HG03558 (cell line): Measurements from ENCODE around the gene UBR1.
"Not testable (repeated sequence)": the region's sequence is repeated elsewhere in the genome, so short reads cannot be mapped to it uniquely, and the experiment has no call there.

Source experiments
- ATAC-seq: cut with Tn5 transposase; IDR thresholded peaks from one replicate; pipeline ENCODE4 v1.9.1; 2021; ENCODE audit warnings: moderate number of reproducible peaks; ENCODE audit not compliant: unreplicated experiment; ENCODE audit errors: extremely low read depth

UBR1 gene

GRCh38 chr15:43070249-43070648 is 35.6 kb downstream of the UBR1 start:
- ATAC-seq: no peak

GRCh38 chr15:43067717-43068461 is 37.9 kb downstream of the UBR1 start:
- no peak for ATAC-seq

DNA sequence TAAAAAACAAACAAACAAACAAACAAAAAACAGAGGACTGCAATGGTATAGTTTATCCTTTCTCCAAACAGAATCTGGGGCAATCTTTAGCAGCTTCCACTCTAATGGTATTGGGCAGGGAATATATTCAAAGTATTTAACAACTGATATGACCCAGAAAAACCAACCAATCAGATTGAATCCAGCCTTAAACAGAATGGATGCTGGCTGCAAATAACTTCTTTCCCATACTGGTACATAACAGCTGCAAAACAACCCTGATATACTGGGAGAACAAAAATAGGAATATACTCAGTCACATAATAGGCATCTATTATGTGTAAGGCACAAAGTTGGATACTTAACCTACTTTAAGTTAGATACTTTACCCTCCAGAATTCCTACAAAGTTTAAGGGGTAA is 49.1 kb downstream of the UBR1 start:
- no peak for ATAC-seq

GRCh38 chr15:43052860-43053259 is 53.0 kb downstream of the UBR1 start:
- no peak for ATAC-seq

DNA sequence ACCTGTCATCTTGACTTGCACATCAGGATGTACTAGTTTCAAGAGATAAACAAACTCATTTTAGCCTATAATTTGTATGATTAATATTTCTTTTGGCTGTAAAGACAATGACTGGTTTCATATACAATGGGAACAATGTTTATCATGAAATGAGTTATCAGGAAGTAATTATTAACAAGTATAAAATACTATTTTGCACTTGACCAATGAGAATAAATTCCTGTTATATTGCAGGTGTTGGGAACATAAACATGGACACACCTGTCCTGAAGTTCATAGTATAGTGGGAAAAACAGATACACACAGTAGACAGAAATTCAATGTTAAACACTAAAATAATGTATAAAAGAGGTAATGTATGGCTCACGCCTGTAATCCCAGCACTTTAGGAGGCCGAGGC is 56.9 kb downstream of the UBR1 start:
- no peak for ATAC-seq

DNA sequence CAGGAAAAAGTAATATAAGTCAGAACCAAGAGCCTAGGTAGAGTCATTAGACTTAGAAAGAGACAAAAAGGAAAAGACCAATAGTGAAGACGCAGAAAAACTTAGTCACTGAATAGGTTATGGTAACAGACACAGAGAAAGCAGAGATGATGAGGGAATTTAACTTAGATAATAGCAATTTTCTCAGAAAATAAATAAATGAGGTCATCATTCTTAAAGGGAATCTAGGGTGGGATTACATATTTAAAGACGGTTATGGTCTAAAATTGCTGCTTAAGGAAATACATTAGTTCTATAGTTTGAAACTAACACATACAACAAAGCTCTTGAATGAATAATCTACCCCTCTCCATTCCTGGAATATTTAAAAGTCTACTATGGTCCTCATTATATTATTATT is 59.4 kb downstream of the UBR1 start:
- ATAC-seq: no peak

GRCh38 chr15:43042885-43043284 is 63.0 kb downstream of the UBR1 start:
- no peak for ATAC-seq

- ATAC-seq: not testable (repeated sequence)
Measured at GRCh38 chr15:43041085-43041484, 64.8 kb downstream of the UBR1 start.

DNA sequence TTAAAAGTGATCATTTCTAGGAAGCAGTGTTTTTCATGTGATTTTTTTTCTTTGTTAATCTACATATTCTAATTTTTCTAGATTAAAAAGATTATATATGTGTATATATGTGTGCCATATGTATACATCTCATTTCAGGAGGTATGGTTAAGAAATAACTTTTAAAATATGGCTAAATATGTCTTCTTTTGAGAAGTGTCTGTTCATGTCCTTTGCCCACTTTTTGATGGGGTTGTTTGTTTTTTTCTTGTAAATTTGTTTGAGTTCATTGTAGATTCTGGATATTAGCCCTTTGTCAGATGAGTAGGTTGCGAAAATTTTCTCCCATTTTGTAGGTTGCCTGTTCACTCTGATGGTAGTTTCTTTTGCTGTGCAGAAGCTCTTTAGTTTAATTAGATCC is 70.6 kb downstream of the UBR1 start:
- not testable (repeated sequence) for ATAC-seq

GRCh38 chr15:43029476-43029875 is 76.4 kb downstream of the UBR1 start:
- ATAC-seq: no peak

GRCh38 chr15:43025150-43025549 is 80.7 kb downstream of the UBR1 start:
- ATAC-seq: no peak

GRCh38 chr15:43014671-43015070 is 91.2 kb downstream of the UBR1 start:
- ATAC-seq: not testable (repeated sequence)

DNA sequence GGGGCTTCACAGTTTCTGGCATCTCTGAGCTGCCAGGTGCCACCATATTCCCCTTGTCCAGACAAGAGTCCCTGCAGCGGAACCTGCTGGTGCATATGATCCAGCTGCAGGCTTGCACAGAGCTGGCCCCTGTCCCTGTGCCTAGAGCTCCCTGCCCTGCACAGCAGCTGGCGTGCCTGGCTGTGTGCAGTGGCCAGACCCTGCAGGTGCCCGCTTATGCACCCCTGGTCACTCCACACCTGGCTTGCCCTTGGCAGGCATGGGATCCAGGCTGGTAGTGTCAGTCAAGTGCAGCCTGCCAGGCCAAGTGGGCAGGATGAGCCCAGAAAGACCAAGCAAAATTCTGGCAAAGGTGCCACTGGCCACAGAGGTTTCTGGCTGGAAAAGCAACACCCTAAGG is 96.6 kb downstream of the UBR1 start:
- no peak for ATAC-seq

GRCh38 chr15:43008150-43008549 is 97.7 kb downstream of the UBR1 start:
- ATAC-seq: no peak

DNA sequence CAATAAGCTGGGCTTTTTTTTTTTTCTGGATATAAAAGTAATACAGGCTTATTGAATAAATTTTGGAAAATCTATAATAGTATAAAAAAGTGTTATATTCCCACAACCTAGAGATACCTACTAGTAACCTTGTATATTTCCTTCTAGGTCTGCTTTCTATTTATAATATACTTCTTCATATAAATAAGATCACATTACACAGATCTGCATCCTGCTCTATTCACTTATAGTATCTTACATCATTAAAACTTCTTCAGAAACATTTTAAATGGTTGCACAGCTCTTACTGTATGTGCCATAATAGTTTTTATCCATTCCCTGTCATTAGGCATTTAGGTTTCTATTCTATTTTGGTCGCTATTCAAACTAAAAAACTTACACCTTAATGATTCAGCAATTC is 98.3 kb downstream of the UBR1 start:
- ATAC-seq: no peak

- ATAC-seq: no peak
Measured at GRCh38 chr15:43006991-43007390, 98.8 kb downstream of the UBR1 start.

DNA sequence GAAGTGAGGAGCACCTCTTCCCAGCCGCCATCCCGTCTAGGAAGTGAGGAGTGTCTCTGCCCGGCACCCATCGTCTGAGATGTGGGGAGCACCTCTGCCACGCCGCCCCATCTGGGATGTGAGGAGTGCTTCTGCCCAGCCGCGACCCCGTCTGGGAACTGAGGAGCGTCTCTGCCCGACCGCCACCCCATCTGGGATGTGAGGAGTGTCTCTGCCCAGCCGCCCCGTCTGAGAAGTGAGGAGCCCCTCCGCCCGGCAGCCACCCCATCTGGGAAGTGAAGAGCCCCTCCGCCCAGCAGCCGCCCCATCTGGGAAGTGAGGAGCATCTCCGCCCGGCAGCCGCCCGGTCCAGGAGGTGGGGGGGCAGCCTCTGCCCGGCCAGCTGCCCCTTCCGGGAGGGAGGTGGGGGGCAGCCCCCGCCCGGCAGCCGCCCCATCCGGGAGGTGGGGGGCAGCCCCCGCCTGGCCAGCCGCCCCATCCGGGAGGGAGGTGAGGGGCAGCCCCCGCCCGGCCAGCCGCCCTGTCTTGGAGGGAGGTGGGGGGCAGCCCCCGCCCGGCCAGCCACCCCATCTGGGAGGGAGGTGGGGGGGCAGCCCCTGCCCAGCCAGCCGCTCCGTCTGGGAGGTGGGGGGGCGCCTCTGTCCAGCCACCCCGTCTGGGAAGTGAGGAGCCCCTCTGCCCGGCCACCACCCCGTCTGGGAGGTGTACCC is 100.8 kb downstream of the UBR1 start:
- not testable (repeated sequence) for ATAC-seq

DNA sequence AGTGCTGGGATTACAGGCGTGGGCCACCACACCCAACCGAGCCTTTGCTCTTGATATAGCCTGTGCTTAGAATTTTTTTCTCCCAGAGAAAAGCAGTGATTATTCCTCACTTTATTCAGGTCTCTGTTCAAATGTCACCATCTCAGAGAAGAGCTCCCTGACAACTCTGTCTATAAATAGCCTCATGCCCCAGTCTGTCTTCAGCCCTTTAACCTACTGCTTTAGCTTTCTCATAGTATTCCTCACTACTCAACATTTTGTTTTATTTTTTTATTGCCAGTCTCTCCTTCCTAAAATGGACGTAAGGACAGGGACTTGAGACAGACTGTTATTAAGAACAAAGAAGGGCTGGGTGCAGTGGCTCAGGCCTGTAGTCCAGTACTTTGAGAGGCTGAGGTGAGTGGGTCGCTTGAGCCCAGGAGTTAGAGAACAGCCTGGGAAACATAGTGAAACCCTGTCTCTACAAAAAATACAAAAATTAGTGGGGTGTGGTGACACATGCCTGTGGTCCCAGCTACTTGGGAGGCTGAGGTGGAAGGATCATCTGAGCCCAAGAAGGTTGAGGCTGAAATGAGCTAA is 106.5 kb downstream of the UBR1 start:
- ATAC-seq: no peak

GRCh38 chr15:42996871-42997270 is 109.0 kb downstream of the UBR1 start:
- ATAC-seq: no peak

GRCh38 chr15:42994546-42994945 is 111.3 kb downstream of the UBR1 start:
- no peak for ATAC-seq

- no peak for ATAC-seq
Measured at GRCh38 chr15:42992626-42993025, 113.2 kb downstream of the UBR1 start.
